ENCODE data around the gene TBC1D8. TPM values are rescaled to one million over a fixed set of nuclear protein-coding genes. Genes with fewer than 3 reads are reported as not detected.

The TBC1D8 gene
- total RNA-seq, 4 donors from 2014 or later = 77.6 to 511 (median 239) TPM

DNA sequence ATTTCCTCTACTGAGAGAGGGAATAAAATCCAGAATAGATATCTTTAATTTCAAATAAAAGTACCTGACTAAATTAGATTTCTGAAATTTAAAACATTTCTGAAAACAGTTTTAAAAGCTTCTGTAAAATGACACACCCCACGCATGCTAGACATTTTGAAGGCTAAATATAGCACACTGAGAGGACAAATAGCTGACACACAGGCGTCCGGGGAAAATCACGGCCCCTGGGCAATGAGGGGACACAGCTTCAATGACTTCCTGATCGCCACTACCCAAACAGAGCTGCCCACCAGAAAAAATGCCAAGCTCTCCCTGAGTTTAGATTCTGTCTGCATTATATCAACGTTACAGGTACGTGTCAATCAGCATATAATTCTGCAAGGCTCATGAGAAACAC lies 10.9 kb downstream of the TBC1D8 start:
- Histone ChIP-seq H3K9me3 (no peaks in the 10 kb centered on the region), H3K36me3 (no peaks in the 10 kb centered on the region), H3K27ac (no peak overlapping the region), H3K27me3 (no peaks in the 10 kb centered on the region), H3K4me1 (no peaks in the 10 kb centered on the region), H3K4me3 (no peak overlapping the region)
- no peak for TF ChIP-seq POLR2A (IDR thresholded peaks at IDR 0.05)
- TF ChIP-seq, protein P1, sequence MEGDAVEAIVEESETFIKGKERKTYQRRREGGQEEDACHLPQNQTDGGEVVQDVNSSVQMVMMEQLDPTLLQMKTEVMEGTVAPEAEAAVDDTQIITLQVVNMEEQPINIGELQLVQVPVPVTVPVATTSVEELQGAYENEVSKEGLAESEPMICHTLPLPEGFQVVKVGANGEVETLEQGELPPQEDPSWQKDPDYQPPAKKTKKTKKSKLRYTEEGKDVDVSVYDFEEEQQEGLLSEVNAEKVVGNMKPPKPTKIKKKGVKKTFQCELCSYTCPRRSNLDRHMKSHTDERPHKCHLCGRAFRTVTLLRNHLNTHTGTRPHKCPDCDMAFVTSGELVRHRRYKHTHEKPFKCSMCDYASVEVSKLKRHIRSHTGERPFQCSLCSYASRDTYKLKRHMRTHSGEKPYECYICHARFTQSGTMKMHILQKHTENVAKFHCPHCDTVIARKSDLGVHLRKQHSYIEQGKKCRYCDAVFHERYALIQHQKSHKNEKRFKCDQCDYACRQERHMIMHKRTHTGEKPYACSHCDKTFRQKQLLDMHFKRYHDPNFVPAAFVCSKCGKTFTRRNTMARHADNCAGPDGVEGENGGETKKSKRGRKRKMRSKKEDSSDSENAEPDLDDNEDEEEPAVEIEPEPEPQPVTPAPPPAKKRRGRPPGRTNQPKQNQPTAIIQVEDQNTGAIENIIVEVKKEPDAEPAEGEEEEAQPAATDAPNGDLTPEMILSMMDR (IDR thresholded peaks at IDR 0.05) = no peak
- DNase-seq = no peak

DNA sequence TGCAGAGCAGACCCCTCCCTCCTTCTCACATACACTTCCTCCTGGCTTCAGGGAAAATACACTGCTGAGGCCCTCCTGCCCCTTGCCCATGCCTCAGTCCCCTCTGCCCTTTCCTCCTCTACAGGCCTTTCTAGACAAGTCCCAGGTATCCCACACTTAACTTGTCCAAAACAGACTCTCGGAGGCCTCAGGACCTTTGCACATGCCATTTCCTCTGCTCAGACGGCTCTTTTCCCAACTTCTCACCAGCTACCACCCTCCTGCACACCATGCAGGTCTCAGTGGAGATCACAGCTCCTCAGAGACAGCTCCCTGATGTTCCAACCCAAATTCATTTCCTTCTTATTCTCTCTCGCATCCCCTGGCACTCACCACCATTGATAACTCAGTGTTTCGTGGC lies 11.7 kb downstream of the TBC1D8 start:
- Histone ChIP-seq H3K4me1 (no peaks in the 10 kb centered on the region), H3K9me3 (no peaks in the 10 kb centered on the region), H3K27ac (no peak overlapping the region)

DNA sequence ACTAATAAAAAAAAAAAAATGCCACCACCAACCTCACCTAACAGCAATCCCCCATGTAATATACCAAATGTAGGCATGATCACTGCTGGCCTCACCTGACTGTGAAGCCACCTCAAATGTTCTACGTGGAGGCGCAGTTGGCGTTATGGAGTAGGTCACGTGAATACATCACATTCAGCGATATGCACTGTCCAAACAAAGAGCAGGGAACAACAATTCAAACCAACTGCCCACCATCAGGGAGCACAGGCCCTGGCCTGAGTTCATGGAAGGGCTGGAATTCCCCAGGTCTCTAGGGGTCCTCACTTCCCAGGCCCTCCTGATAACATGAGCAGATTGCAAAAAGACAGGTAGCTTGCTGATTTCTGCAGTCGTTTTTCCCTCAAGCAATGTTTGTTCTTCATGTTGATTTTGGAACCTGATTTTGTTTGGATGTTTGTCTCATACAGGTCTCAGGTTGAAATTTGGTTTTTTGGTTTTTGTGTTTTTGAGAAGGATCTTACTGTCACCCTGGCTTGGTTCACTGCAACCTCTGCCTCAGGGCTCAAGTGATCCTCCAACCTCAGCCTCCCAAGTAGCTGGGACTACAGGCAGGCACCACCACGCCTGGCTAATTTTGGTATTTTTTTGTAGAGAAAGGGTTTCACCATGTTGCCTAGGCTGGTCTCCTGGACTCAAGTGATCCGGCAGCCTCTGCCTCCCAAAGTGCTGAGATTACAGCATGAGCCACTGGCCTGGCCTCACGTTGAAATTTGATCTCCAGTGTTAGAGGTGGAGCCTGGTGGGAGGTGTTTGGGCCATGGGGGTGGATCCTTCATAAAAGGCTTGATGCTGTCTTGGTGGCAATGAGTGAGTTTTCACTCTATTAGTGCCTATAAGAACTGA lies 15.5 kb downstream of the TBC1D8 start:
- Histone ChIP-seq H3K4me3 (no peak overlapping the region), H3K36me3 (no peaks in the 10 kb centered on the region), H3K27ac (no peak overlapping the region), H3K9me3 (no peaks in the 10 kb centered on the region), H3K4me1 (no peaks in the 10 kb centered on the region), H3K27me3 (no peaks in the 10 kb centered on the region)
- no peak for DNase-seq
- TF ChIP-seq, protein P1 (IDR thresholded peaks at IDR 0.05) = no peak
- no peak for TF ChIP-seq POLR2A (IDR thresholded peaks at IDR 0.05)

More for the DNA sequence above, 11.7 kb downstream of the TBC1D8 start:
- Histone ChIP-seq H3K36me3 (no peaks in the 10 kb centered on the region), H3K4me3 (no peak overlapping the region), H3K27me3 (no peaks in the 10 kb centered on the region)
- TF ChIP-seq, protein P1 (IDR thresholded peaks at IDR 0.05) = no peak
- TF ChIP-seq POLR2A (IDR thresholded peaks at IDR 0.05) = no peak
- no peak for DNase-seq

DNA sequence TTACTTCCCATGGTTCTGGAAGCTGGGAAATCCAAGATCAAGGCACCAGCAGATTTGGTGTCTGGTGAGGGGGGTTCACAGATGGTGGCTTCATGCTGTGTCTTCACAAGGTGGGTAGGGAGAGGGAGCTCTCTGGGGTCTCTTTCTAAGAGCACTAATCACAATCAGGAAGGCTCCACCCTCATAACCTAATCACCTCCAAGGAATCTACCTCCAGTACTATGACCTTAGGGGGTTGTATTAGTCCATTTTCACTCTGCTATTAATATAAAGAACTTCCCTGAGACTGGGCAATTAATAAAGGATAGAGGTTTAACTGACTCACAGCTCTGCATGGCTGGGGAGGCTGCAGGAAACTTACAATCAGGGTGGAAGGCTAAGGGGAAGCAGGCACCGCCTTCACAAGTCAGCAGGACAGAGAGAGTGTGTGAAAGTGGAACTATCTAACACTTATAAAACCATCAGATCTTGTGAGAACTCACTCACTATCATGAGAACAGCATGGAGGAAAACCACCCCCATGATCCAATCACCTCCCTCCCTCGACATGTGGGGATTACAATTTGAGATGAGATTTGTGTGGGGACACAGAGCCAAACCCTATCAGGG lies 17.6 kb downstream of the TBC1D8 start:
- Histone ChIP-seq H3K36me3 (peaks cover 0 to 5% (median 0%) of the 10 kb centered on the region in 3 donors), H3K27ac (no peak overlapping the region), H3K27me3 (no peaks in the 10 kb centered on the region), H3K9me3 (no peaks in the 10 kb centered on the region), H3K4me3 (no peak overlapping the region), H3K4me1 (no peaks in the 10 kb centered on the region)
- no peak for DNase-seq
- no peak for TF ChIP-seq POLR2A (IDR thresholded peaks at IDR 0.05)
- TF ChIP-seq, protein P1 (IDR thresholded peaks at IDR 0.05) = no peak

DNA sequence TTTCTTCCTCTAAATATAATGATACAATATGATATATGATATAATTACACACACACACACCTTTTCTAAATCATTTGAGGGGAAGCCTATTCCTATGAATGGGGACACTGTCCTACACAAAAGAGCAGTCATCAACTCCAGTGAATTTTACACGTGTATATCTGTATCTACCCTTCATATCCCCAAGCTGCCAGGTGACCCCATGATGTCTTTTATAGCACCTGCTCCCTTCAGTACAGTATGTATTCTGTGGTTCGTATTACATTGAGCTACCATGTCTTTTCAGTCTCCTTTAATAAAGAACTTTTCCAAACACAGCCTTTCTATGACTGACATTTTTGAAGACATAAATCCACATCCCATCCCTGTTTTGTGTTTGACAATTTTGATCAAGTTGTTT lies 19.0 kb downstream of the TBC1D8 start:
- Histone ChIP-seq H3K36me3 (peaks cover 0 to 5% (median 0%) of the 10 kb centered on the region in 3 donors), H3K9me3 (no peaks in the 10 kb centered on the region), H3K27ac (no peak overlapping the region), H3K27me3 (no peaks in the 10 kb centered on the region), H3K4me3 (no peak overlapping the region), H3K4me1 (no peaks in the 10 kb centered on the region)
- DNase-seq = no peak
- TF ChIP-seq, protein P1 (IDR thresholded peaks at IDR 0.05) = no peak
- no peak for TF ChIP-seq POLR2A (IDR thresholded peaks at IDR 0.05)
